Endothelial cell of hepatic sinusoid (primary cell): Measurements from ENCODE around the gene PROM1.

Experiments used
- in situ Hi-C: cut with HindIII; loops from 2 replicates; pipeline ENCODE4 v1.10.0; 2017; ENCODE audit warnings: low sequenced_read_pairs

The PROM1 gene

GRCh38 chr4:15953625-15954024 is 130.2 kb downstream of the PROM1 start:
- in situ Hi-C loops = loop anchor here (5.0 kb wide), 1 partner anchor 71 kb away; no protein-coding TSS in a partner anchor

- in situ Hi-C loops = loop anchor here (5.0 kb wide), 1 partner anchor 69 kb away; no protein-coding TSS in a partner anchor
These were observed 132.0 kb downstream of the PROM1 start for GRCh38 chr4:15951781-15952180.

GRCh38 chr4:15948826-15949225 is 135.0 kb downstream of the PROM1 start:
- in situ Hi-C loops = no loop called here

GRCh38 chr4:15947684-15948083 is 136.1 kb downstream of the PROM1 start:
- in situ Hi-C loops = no loop called here

- in situ Hi-C loops = no loop called here
These were observed 138.3 kb downstream of the PROM1 start for GRCh38 chr4:15945516-15945915.

- in situ Hi-C loops = no loop called here
These were observed 138.9 kb downstream of the PROM1 start for GRCh38 chr4:15944895-15945294.

- in situ Hi-C loops = no loop called here
These were observed 141.5 kb downstream of the PROM1 start for GRCh38 chr4:15942283-15942682.

GRCh38 chr4:15938640-15939039 is 145.2 kb downstream of the PROM1 start, which contains the start of gene FGFBP1:
Gene FGFBP1 (minus strand): TSS chr4:15938740. CDS start chr4:15936632, 2,108 bp downstream.
- in situ Hi-C loops = no loop called here

GRCh38 chr4:15938182-15938581 is 145.6 kb downstream of the PROM1 start:
- in situ Hi-C loops = no loop called here

- in situ Hi-C loops = no loop called here
These were observed 147.3 kb downstream of the PROM1 start for GRCh38 chr4:15936495-15936894.

GRCh38 chr4:15935504-15936402 is 148.1 kb downstream of the PROM1 start:
- in situ Hi-C loops = no loop called here

GRCh38 chr4:15934259-15934658 is 149.6 kb downstream of the PROM1 start:
- in situ Hi-C loops = no loop called here

GRCh38 chr4:15931451-15932210 is 152.2 kb downstream of the PROM1 start:
- in situ Hi-C loops = no loop called here

- in situ Hi-C loops = no loop called here
These were observed 153.5 kb downstream of the PROM1 start for GRCh38 chr4:15930314-15930713.

- in situ Hi-C loops = no loop called here
These were observed 154.3 kb downstream of the PROM1 start for GRCh38 chr4:15929540-15929939.

- in situ Hi-C loops = no loop called here
These were observed 154.9 kb downstream of the PROM1 start for GRCh38 chr4:15928883-15929282.

GRCh38 chr4:15926486-15926885 is 157.3 kb downstream of the PROM1 start:
- in situ Hi-C loops = no loop called here

GRCh38 chr4:15925830-15926229 is 158.0 kb downstream of the PROM1 start:
- in situ Hi-C loops = no loop called here

GRCh38 chr4:15921592-15921932 is 162.3 kb downstream of the PROM1 start:
- in situ Hi-C loops = no loop called here

GRCh38 chr4:15920723-15921591 is 162.9 kb downstream of the PROM1 start:
- in situ Hi-C loops = no loop called here
